Measurements from ENCODE around the gene SLN.
A peak's percentile ranks its signal among the peaks of the same experiment; 100 is the strongest.

The SLN gene

GRCh38 chr11:107704451-107704850 is 7.4 kb downstream of the SLN start:
- peak; percentile 26; the same call in 2 of the 3 replicates for ATAC-seq
- TF ChIP-seq RARB (CRISPR knock-in tag; IDR thresholded peaks at IDR 0.05) = no peak

DNA sequence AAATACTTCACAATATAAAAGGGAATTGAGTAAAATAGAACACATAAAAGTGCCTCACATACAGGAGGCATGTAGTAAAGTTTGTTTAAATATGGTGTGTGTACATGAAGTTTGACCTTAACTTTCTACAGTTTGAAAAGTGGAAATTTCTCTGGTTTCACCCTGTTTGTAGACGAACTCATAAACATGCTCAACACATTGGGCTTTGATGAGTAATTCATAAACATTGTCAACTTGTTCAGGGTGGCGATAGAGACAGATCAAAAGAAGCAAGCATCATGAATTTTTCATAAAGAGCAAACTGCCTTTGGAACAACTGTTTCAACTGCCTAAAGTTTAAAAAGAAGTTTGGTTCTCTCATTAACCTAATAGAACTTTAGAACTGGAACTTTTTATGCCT is 9.1 kb downstream of the SLN start:
- TF ChIP-seq ARNTL (CRISPR knock-in tag; IDR thresholded peaks at IDR 0.05; ENCODE audit: borderline replicate concordance, low read depth) (no peak), ISL1 (CRISPR knock-in tag; IDR thresholded peaks at IDR 0.05) (no peak), ZNF70 (CRISPR knock-in tag; IDR thresholded peaks at IDR 0.05) (no peak), ZNF8 (CRISPR knock-in tag; IDR thresholded peaks at IDR 0.05) (no peak), ZNF565 (CRISPR knock-in tag; conservative IDR thresholded peaks at IDR 0.05; ENCODE audit: low read depth) (no peak), PPARA (CRISPR knock-in tag; IDR thresholded peaks at IDR 0.05; ENCODE audit: borderline replicate concordance) (no peak), ESRRG (CRISPR knock-in tag; IDR thresholded peaks at IDR 0.05) (no peak), TCF4 (CRISPR knock-in tag; IDR thresholded peaks at IDR 0.05; ENCODE audit: borderline replicate concordance) (no peak), GLIS3 (CRISPR knock-in tag; IDR thresholded peaks at IDR 0.05) (no peak), SNAI2 (CRISPR knock-in tag; IDR thresholded peaks at IDR 0.05) (no peak), CSDC2 (CRISPR knock-in tag; IDR thresholded peaks at IDR 0.05) (no peak), TOX (CRISPR knock-in tag; IDR thresholded peaks at IDR 0.05; ENCODE audit: borderline replicate concordance) (no peak), BACH2 (CRISPR knock-in tag; IDR thresholded peaks at IDR 0.05; ENCODE audit: borderline replicate concordance) (no peak), RARB (CRISPR knock-in tag; IDR thresholded peaks at IDR 0.05) (no peak), OSR1 (CRISPR knock-in tag; IDR thresholded peaks at IDR 0.05) (no peak), ZFP30 (CRISPR knock-in tag; IDR thresholded peaks at IDR 0.05) (no peak)
- TF ChIP-seq, protein P1, sequence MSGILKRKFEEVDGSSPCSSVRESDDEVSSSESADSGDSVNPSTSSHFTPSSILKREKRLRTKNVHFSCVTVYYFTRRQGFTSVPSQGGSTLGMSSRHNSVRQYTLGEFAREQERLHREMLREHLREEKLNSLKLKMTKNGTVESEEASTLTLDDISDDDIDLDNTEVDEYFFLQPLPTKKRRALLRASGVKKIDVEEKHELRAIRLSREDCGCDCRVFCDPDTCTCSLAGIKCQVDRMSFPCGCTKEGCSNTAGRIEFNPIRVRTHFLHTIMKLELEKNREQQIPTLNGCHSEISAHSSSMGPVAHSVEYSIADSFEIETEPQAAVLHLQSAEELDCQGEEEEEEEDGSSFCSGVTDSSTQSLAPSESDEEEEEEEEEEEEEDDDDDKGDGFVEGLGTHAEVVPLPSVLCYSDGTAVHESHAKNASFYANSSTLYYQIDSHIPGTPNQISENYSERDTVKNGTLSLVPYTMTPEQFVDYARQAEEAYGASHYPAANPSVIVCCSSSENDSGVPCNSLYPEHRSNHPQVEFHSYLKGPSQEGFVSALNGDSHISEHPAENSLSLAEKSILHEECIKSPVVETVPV (CRISPR knock-in tag; IDR thresholded peaks at IDR 0.05) = no peak
- TF ChIP-seq, protein P2, sequence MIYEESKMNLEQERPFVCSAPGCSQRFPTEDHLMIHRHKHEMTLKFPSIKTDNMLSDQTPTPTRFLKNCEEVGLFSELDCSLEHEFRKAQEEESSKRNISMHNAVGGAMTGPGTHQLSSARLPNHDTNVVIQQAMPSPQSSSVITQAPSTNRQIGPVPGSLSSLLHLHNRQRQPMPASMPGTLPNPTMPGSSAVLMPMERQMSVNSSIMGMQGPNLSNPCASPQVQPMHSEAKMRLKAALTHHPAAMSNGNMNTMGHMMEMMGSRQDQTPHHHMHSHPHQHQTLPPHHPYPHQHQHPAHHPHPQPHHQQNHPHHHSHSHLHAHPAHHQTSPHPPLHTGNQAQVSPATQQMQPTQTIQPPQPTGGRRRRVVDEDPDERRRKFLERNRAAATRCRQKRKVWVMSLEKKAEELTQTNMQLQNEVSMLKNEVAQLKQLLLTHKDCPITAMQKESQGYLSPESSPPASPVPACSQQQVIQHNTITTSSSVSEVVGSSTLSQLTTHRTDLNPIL (CRISPR knock-in tag; IDR thresholded peaks at IDR 0.05; ENCODE audit: low read depth) = no peak
- TF ChIP-seq, protein P3, sequence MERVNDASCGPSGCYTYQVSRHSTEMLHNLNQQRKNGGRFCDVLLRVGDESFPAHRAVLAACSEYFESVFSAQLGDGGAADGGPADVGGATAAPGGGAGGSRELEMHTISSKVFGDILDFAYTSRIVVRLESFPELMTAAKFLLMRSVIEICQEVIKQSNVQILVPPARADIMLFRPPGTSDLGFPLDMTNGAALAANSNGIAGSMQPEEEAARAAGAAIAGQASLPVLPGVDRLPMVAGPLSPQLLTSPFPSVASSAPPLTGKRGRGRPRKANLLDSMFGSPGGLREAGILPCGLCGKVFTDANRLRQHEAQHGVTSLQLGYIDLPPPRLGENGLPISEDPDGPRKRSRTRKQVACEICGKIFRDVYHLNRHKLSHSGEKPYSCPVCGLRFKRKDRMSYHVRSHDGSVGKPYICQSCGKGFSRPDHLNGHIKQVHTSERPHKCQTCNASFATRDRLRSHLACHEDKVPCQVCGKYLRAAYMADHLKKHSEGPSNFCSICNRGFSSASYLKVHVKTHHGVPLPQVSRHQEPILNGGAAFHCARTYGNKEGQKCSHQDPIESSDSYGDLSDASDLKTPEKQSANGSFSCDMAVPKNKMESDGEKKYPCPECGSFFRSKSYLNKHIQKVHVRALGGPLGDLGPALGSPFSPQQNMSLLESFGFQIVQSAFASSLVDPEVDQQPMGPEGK (CRISPR knock-in tag; IDR thresholded peaks at IDR 0.05; ENCODE audit: borderline replicate concordance) = no peak
- no peak for ATAC-seq

DNA sequence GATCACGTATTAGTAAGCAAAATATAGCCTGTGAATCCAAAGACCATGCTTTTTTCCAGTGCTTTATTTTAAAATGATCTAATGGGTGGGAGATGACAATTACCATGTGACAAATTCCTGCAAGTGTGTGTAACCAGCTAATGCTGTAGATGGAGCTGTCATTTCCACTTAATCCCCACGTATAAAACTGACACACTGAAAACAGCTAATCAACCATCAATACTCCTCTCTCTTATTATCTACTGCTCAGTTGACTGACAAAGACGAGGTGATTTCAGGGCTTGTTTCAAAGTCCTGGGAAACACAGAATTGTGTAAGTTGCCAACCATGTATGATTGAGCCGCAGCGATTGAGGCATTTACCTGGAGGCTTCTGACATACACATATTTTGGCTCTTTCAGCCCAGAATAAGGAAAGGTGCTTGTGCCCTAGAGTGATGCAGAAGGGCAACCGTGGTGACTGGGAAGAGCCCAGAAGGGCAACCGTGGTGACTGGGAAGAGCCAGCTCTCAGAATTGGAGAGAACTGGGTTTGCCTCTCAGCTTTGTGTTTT is 9.7 kb downstream of the SLN start:
- ATAC-seq = no peak
- TF ChIP-seq ZNF8 (CRISPR knock-in tag; IDR thresholded peaks at IDR 0.05) = no peak
- TF ChIP-seq GLIS3 (CRISPR knock-in tag; IDR thresholded peaks at IDR 0.05) = no peak
- no peak for TF ChIP-seq ESRRG (CRISPR knock-in tag; IDR thresholded peaks at IDR 0.05)
- no peak for TF ChIP-seq BACH2 (CRISPR knock-in tag; IDR thresholded peaks at IDR 0.05; ENCODE audit: borderline replicate concordance)
- TF ChIP-seq, protein P1 (CRISPR knock-in tag; IDR thresholded peaks at IDR 0.05) = no peak
- no peak for TF ChIP-seq PPARA (CRISPR knock-in tag; IDR thresholded peaks at IDR 0.05; ENCODE audit: borderline replicate concordance)
- no peak for TF ChIP-seq ZFP30 (CRISPR knock-in tag; IDR thresholded peaks at IDR 0.05)
- no peak for TF ChIP-seq RARB (CRISPR knock-in tag; IDR thresholded peaks at IDR 0.05)
- no peak for TF ChIP-seq TCF4 (CRISPR knock-in tag; IDR thresholded peaks at IDR 0.05; ENCODE audit: borderline replicate concordance)
- no peak for TF ChIP-seq ISL1 (CRISPR knock-in tag; IDR thresholded peaks at IDR 0.05)
- TF ChIP-seq, protein P4, sequence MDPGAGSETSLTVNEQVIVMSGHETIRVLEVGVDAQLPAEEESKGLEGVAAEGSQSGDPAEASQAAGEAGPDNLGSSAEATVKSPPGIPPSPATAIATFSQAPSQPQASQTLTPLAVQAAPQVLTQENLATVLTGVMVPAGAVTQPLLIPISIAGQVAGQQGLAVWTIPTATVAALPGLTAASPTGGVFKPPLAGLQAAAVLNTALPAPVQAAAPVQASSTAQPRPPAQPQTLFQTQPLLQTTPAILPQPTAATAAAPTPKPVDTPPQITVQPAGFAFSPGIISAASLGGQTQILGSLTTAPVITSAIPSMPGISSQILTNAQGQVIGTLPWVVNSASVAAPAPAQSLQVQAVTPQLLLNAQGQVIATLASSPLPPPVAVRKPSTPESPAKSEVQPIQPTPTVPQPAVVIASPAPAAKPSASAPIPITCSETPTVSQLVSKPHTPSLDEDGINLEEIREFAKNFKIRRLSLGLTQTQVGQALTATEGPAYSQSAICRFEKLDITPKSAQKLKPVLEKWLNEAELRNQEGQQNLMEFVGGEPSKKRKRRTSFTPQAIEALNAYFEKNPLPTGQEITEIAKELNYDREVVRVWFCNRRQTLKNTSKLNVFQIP (CRISPR knock-in tag; IDR thresholded peaks at IDR 0.05; ENCODE audit: borderline replicate concordance, low read depth) = no peak
